HG03097 (cell line): ENCODE results near the gene CST6.
A peak's percentile ranks its signal among the peaks of the same experiment; 100 is the strongest.
"Not testable (repeated sequence)": the region's sequence is repeated elsewhere in the genome, so short reads cannot be mapped to it uniquely, and the experiment has no call there.

ENCODE experiments used
- ATAC-seq: cut with Tn5 transposase; IDR thresholded peaks from one replicate; pipeline ENCODE4 v1.9.1; 2021; ENCODE audit not compliant: unreplicated experiment, low FRiP score

Gene CST6

GRCh38 chr11:65982824-65983588, 28.8 kb upstream of the CST6 start:
- no peak for ATAC-seq

DNA sequence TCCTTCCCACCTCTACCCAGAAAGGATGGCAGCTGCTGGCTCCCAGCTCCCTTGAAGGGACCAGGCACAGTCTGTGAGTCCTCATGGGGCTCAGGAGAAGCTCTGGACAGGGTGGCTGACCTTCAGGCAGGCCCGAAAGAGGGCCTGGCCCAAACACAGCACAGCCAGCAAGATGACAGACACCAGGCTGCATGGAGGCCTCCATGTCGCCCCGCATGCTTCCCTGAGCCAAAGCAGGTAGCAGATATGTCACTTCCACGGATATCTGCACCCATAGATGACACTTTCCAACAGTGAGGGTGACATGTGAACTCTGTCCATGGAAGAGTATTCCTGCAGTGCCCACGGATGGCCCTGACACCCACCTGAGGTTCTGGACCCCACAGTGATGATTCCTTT, 28.2 kb upstream of the CST6 start:
- ATAC-seq, result no peak

GRCh38 chr11:65987336-65987735, 24.5 kb upstream of the CST6 start:
- ATAC-seq, result no peak

DNA sequence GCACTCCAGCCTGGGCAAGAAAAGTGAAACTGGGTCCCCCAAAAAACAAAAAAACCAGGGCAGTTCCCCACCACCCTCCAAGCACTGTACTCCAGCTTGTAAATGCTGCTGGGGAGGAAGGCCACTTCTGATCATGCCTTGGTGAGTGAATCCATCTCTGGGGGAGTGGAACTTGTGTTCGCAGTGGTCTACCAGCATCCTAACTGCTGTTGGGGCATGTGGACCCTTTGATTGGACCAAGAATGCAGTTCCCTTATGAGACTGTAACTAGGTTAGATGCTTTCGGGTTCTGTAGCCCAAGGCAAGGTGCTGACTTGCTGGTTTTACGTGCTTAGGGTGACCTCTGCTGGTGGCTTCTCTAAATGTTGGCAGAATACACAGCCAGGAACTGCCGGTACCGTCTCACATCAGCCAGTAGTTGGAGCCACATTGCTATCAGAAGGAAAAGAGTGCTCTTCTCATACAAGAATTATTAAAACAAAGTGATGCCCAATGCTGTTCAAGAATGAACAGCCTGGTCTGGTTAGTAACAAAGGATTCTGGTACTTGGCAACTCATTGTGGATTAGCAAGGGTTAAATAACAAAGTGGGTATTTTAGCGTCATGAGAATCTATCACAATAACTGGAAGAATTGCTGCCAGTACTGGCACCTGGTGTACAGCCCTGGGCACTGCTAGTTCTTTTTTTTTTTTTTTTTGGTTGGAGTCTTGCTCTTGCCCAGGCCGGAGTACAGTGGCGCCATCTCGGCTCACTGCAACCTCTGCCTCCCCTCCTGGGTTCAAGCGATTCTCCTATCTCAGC, 22.8 kb upstream of the CST6 start:
- peak; percentile 83 for ATAC-seq

GRCh38 chr11:65992056-65992455, 19.8 kb upstream of the CST6 start:
- no peak for ATAC-seq

DNA sequence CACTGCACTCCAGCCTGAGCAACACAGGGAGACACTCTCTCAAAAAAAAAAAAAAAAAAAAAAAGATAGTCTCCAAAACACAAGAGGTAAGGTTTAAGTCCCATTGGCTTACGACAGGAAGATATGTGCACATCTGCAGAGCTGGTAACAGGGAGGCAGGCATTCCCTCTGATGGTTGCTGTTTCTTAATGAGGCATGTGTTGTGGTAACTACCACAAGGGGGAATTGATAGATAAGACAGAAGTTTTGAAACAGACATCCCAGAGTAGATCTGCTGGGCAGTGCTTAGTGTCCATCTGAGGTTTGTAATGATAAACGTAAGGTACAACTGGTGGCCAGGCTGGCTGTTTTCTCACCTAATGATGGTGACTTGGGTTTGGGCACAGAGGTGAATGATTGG, 14.5 kb upstream of the CST6 start:
- ATAC-seq, result no peak

DNA sequence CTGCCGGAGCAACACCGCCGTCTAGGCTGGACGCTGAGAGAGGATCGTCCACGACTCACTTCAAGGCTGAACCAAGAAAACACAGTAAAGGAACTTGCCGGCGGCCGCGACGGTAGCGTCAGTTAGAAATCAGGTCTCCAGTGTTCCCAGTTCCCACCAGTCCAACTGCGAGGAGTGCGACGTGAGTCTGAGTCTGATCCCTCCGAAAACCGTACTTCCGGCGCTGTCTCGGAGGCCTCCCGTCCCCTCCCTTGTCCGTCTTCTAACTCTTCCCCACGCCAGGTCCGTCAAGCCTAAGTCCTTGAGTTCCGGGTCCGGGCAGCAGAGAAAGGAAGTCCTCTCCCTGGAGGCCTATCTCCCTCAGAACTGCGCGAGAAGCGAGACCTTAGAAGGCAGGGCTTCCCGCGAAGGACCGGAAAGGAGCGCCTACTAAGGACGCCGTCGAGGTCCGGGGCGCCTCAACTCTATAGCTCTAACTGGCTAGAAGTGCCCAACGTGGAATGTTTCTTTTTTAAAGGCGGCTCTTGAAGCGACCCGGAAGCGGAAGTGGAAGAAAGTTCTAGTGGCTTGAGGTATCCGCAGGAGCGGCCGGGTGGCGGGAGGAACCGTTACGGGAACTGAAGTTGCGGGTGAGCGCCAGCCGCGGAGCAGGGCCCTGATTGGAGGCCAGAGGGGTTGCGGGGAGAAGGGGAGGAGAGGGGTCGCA, 9.7 kb upstream of the CST6 start, which contains the start of the genes BANF1 and EIF1AD:
BANF1 (plus strand) TSS at position 562 of the 706 bp plus-strand sequence. CDS start 748 bp downstream, outside the sequence.
EIF1AD (minus strand) TSS at position 216 of the 706 bp plus-strand sequence. CDS start 1,768 bp downstream, outside the sequence.
- peak; percentile 64 for ATAC-seq

DNA sequence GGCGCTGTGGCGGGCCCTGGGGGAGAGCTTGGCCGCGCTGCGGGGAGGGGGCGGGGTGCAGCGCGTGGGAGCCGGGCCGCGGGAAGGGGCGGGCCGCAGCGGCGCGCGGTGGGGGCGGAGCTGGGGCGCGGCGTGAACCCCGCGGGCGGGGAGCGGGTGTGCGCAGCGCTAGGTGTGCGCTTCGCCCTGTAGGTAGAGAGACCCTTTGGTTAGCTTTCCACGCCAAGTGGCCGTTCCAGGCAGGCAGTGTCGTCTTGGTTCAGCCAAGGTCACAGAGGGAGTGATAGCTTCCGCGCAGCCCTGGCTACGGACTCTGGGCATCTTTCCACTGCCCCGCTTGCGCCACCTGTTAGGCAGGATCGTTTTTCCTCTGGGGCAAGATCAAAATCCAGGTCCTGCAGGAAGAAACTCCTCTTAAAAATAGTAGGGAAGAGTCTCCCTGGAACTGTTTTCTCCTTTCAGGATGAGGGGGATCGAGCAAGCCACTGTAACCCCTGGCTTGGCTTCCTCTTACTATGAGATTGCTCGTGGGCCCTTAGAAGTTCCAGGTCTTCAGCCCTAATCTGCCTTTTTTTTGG, 9.1 kb upstream of the CST6 start:
- peak; percentile 49 for ATAC-seq

DNA sequence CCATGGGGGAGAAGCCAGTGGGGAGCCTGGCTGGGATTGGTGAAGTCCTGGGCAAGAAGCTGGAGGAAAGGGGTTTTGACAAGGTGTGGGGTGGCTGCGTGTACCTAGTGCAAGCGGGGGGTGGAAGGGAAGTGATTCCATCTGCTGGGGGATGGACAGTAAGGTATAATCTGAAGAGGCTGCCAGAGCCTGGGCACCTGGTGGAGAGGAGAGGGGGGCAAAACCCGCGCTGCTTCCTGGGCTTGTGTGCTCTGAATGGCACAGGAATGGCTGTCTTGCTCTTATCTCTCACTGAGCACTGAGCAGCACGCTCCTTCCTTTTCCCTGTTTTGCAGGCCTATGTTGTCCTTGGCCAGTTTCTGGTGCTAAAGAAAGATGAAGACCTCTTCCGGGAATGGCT, 8.5 kb upstream of the CST6 start:
- no peak for ATAC-seq

- no peak for ATAC-seq
Measured at GRCh38 chr11:66004186-66004585, 7.6 kb upstream of the CST6 start.

- ATAC-seq, result no peak
Measured at GRCh38 chr11:66006134-66006890, 5.5 kb upstream of the CST6 start.

DNA sequence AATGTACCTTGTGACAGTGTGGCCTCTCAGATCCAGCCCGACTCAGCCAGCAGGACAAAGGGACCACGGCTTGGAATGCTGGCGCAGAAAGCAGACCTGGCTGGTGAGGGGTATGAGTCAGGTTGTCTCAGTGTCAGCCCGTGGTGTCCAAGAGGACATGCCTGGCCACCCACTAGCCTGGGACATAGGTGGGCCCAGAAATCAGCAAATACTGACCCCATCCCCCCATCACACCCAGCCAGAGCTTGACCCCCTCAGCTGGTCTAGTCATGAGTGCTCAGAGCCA, 5.0 kb upstream of the CST6 start:
- ATAC-seq, result no peak

GRCh38 chr11:66007201-66007634, 4.6 kb upstream of the CST6 start:
- ATAC-seq, result no peak

GRCh38 chr11:66008095-66008467, 3.7 kb upstream of the CST6 start:
- no peak for ATAC-seq

GRCh38 chr11:66008468-66009101, 3.2 kb upstream of the CST6 start:
- ATAC-seq, result no peak

DNA sequence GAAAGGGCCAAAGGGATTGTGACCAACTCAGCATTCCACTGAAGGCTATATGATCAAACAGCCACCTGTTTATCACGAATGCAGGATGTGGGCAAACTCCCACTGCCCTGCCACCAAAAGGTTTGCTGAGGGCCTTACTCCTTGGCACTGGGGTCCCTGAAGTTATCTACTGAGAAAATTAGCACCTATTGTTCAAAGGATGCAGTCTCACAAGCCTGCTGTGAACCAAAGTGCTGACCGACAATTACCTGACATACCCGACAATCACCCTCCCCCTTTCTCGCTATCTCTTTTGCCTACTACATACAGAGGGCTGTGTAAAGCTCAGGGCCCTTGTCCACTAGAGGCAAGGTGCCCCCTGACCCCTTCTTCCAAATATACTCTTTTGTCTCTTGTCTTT, 1.8 kb upstream of the CST6 start:
- ATAC-seq, result not testable (repeated sequence)

DNA sequence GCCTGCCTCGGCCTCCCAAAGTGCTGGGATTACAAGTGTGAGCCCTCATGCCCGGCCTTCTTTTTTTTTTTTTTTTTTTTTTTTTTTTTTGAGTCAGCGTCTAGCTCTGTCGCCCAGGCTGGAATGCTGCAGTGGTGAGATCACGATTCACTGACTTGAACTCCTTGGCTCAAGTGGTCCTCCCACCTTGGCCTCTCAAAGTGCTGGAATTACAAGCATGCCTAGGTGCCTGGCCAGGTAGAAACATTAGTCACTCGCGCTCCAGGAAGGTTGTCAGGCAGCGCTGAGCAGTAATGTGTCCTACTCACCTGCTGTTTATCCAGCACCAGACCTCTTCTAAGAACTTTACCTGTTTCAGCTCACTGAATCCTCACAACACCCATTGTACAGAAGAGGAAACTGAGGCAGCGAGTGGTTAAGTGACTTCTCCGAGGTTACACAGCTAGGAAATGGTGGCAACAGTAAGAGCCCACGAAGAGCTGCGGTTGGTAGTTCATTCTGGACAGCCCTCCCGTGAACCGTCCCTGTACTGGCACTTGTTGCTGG, 496 bp upstream of the CST6 start:
- ATAC-seq, result no peak

DNA sequence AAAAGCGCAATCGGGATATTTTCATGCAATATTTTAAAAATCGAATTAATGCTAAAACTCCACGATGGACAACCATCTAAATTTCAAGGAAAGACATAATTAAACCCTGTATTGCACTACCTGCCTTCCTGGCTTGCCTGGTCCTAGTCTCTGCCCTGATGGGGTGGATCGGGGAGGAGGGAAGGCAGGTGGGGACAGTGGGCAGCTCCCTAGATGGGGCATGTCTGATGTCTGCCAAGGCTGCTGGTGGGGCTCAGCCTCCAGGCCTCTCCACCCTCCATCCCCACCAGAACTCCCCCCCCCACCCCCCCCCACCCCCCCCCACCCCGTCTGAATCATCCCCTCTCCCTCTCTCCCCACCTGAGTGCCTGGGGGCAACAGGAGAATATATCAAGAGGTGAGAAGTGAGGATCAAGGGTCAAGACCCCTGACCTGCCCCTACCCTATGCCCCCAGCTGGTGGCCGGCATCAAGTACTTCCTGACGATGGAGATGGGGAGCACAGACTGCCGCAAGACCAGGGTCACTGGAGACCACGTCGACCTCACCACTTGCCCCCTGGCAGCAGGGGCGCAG, 650 bp downstream of the CST6 start:
- no peak for ATAC-seq
